Measurements from ENCODE around the gene MYO7B.

Gene MYO7B

DNA sequence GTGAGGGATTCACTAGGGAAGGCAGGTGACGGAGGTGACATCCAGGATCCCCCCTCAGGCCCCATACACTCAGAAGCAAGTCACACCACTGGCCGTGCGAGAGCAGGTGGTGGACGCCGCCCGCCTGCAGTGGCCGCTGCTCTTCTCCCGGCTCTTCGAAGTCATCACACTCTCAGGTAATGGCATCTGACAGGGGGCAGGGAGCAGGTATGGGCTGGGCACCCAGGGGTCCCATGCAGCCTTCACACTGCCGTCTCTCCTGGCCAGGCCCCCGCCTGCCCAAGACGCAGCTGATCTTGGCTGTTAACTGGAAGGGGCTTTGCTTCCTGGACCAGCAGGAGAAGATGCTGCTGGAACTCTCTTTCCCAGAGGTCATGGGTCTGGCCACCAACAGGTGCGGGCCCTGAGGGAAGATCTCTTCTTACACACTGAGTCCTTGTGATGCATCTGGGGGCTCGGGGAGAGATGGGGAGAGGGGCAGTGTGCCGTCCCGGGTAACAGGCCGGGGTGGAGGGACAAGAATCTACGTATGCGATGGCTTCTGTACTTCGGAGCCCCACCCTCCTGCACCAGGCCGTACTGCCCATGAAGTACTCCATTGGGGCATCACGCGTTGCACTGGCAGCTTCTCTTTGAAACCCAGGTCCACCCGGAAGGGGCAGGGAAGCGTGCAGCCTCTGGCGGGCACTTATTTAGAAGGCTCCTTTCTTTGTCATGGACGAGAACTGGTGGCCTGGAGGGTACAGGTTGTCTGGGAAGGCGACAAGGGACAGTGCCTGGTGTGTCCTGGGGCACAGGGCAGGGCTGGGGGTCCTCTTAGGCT is 91.6 kb downstream of the MYO7B start:
- DNase-seq (ENCODE audit: low spot score) = no peak

- no peak for DNase-seq (ENCODE audit: low spot score)
Observed at GRCh38 chr2:127627740-127628571, 92.5 kb downstream of the MYO7B start.

DNA sequence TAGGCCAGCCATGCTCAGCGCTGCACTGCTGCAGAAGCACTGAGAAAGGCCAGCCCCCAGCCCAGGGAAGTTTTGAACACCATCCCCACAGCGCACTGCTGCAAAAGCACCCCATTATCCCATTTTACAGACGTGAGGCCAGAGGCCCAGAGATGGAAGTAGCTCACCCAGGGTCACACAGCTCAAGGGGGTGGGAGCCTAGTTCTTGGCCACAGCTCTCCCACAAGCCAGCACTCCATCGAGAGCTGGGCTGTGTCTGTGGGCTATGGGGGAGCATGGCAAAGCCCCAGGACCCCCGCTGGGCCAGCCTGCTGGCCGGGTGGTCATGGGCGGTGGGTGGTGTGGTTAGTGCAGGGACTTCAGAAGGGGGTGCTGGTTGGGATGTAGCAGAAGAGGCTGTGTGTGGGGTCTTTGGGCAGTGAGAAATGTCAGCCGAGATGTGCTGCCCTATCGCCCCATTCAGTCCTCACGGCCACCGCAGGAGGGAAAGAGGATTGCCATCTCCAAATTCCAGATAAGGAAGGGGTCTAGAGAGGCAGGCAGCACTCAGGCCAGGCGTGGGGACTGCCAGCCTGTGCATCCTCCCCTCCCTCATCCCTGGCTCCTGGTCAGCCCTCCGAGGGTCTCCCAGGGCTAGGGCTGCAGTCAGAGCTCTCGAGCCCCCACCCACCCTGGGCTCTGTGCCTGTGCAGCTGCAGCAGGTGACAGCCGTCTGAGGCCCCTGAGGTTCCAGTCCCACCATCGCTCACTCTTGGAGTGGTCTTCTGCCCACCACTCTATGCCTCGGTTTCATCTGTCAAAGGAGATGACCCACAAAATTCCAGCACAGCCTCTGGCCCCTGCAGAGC is 93.5 kb downstream of the MYO7B start:
- no peak for DNase-seq (ENCODE audit: low spot score)

DNA sequence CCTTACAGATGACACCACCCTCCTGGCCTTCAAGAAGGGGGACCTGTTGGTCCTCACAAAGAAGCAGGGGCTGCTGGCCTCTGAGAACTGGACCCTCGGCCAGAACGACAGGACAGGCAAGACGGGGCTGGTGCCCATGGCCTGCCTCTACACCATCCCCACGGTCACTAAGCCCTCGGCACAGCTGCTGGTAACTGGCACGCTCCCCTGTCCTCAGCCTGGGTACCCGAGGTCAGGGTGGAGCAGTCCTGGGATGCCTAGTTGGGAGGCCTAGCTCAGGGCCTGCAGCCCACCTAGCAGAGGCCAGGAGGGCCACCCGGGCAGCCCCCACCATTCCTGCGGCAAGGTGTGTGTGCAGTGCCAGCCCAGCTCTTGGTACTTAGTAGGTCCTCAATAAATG is 94.2 kb downstream of the MYO7B start:
- no peak for DNase-seq (ENCODE audit: low spot score)

DNA sequence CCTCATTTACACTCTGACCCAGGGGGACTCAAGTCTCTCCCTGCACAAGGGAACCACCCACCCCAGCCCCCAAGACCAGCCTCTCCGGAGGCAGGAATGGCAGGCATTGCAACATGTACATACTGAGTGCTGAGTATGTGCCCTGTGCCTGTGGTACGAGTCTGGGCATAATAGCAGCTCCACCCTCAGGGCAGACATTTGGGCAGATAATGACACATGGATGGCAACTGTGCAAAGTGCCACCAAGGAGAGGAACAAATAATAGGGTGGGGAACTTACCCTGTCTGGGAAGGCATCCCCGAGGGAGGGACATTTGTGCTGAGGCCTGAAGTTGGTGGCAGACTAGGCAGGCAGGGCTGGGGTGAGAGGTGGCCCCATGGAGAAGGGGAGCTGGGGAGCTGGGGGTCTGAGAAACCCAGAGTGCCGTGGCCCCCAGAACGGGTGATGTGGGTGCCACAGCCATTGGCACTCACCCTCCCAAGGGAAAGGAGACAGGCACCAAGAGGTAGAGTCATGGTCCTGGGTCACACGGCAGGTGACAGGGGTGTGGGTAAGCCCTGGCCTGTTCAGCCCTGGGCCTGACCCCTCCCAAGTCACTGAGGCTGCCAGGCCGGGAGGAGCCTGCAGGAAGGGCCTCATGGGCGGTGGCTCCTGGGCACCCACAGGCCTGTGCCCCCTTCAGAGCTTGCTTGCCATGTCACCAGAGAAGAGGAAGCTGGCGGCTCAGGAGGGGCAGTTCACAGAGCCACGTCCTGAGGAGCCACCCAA is 94.8 kb downstream of the MYO7B start:
- DNase-seq (ENCODE audit: low spot score) = no peak

DNA sequence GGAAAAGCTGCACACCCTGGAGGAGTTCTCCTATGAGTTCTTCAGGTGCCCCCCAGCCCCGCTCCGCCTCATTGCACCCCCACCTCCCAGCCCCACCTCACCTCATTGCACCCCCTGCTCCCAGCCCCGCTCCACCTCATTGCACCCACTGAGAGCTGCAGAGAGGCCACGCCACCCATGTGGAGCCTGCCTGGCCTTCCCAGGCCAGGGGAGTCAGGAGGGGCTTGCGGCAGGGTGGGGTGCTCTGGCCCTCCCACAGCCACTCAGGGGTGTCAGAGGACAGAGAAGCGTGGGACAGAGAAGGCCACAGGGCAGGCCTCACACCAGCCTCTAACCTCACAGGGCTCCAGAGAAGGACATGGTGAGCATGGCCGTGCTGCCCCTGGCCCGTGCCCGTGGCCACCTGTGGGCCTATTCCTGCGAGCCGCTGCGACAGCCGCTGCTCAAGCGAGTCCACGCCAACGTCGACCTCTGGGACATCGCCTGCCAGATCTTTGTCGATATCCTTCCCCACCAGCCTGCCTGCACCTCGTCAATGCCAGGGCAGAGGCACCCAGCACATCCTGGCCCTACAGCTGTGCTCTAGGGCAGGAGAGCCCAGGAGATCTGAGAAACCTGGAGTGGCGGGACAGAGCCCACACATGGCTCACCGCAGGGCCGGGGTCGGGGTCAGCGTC is 95.5 kb downstream of the MYO7B start:
- no peak for DNase-seq (ENCODE audit: low spot score)

- DNase-seq (ENCODE audit: low spot score) = no peak
Observed at GRCh38 chr2:127631541-127631996, 96.1 kb downstream of the MYO7B start.

DNA sequence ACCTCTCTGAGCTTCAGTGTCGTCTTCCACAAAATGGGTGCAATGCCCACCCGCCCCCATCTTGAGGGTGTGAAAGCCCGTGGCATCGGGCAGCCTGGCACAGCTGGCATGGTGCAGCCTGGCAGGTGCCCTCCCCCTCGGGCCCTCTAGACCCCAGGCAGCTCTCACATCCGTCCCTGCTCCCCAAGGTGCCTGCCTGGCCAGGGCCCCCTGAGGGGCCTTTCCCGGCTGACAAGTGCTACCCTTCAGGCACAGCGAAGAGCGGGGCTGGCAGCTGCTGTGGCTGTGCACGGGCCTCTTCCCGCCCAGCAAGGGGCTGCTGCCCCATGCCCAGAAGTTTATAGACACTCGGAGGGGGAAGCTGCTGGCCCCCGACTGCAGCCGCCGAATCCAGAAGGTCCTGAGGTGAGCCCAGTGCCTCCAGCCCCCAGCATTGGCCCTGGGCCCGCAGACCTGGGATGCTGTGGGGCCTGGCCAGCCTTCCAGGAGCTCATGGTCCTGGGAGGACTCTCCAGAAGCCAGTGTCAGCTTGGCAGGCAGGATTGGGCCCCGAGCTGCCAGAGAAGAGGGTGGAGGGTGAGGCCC is 96.6 kb downstream of the MYO7B start:
- DNase-seq (ENCODE audit: low spot score) = no peak

DNA sequence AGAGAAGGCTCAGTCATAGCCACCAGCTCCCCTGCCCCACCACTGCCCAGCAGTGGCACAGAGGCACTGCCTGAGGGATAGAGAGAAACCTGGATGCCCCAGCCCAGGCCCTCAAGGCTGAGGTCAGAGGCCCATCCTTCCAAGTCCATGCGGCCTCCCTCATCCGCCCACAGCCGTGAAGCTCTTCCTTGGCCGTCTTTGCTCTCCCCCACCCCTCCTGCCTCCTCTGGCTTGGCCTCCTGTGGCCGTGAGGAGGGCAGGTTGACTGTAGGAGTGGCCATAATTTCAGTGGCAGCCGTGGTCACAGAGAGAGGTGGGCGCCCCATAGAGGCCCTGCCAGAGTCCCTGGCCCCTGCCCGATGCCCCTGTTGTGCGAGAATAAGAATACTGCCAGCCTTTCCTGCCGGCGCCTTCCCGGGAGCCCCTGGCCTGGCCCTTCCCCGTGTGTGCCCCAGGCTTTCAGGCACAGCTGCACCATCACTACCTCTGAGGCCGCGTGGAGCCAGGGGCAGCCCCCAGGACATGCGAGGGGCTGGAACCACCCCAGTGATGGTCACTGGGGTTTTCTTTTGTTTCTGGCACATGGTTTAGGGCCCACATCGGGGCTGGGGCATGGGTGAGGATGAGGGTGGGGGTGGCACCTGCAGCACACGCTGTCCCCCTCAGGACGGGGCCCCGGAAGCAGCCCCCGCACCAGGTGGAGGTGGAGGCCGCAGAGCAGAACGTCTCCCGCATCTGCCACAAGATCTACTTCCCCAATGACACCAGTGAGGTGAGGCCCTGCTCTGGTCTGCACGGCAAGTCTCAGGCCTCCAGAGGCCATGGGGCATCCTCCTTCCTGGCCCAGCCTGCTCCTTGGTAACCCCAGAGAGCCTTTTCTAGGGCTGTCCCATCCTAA is 97.4 kb downstream of the MYO7B start:
- DNase-seq (ENCODE audit: low spot score) = no peak

GRCh38 chr2:127633556-127634065 is 98.1 kb downstream of the MYO7B start:
- no peak for DNase-seq (ENCODE audit: low spot score)

DNA sequence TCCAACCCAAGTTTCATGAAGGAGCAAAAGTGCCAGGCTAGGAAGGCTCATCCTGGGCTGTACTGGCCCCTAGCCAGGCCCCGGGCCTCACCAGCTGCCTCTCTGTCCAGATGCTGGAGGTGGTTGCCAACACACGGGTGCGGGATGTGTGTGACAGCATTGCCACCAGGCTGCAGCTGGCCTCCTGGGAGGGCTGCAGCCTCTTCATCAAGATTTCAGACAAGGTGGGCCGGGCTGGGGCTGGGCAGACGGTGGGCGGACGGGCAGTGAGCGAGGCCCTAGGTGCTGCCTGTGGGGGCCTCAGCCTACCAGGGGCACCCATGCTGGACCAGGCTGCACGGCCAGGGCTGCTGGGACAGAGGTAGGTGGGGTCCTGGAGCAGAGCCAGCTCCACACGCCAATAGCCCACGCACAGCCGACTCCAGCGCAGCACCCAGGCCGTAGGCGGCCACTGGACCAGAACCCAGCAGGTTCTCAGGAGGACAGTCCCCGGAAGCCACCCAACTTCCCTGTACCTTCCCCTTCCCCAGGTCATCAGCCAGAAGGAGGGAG is 98.7 kb downstream of the MYO7B start:
- DNase-seq (ENCODE audit: low spot score) = no peak

- DNase-seq (ENCODE audit: low spot score) = no peak
Observed at GRCh38 chr2:127634626-127635379, 99.3 kb downstream of the MYO7B start.

GRCh38 chr2:127635380-127636237 is 100.1 kb downstream of the MYO7B start:
- DNase-seq (ENCODE audit: low spot score) = no peak

DNA sequence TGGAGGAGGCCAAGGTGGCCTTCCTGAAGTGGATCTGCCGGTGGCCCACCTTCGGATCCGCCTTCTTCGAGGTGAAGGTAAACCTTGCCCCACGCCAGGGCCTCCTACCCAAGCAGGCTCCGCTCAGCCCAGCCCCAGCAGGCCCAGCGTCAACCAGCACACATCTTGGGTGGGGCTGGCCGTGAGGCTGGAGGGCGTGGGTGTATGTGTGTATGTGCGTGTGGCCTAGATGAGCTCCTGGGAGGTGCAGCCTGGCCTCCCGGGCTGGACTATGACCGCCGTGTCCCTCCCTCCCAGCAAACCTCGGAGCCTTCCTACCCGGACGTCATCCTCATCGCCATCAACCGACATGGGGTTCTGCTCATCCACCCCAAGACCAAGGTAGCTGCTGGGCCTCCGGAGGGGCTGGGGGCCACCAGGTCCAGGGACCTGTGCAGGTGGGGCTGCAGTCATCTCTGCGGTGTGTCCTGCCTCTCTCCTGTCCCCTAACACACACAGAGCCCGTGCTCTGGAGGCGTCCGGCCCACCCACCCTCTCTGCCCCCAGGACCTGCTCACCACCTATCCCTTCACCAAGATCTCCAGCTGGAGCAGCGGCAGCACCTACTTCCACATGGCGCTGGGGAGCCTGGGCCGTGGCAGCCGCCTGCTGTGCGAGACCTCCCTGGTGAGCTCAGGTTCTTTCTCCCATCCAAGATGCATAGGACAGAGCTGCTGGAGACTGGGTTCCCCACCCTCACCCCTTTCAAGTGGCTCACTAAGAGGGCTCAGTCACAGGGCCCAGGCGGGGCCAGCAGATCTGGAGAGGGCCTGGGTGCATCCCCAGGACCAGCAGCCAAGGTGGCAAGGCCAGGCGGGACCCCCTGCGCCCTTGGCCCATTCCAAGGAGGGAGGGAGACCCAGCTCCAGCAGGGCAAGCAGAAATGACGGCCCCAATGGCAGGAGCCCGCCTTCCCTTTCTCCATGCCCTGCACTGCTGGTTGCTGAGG is 101.1 kb downstream of the MYO7B start:
- DNase-seq (ENCODE audit: low spot score) = no peak

DNA sequence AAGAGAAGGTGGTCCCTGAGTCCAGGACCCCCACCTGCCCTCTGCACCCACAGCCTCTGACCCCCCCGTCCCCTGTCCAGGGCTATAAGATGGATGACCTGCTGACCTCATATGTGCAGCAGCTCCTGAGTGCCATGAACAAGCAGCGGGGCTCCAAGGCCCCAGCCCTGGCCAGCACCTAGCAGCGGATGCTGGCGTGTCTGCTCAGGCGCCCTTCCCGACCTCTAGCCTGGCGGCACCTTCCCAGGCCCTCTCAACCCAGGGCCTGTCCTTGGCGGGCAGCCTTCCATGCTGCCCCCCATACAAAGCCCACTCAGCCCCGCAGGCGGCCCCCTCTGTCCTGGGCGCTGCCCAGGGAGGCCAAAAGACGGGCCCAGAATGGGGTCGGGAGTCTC is 101.8 kb downstream of the MYO7B start:
- DNase-seq (ENCODE audit: low spot score) = no peak

GRCh38 chr2:127637725-127638252 is 102.3 kb downstream of the MYO7B start:
- no peak for DNase-seq (ENCODE audit: low spot score)

All from ecto neural progenitor cell (in vitro differentiated cells).